OCI-LY3 (cell line): ENCODE results near the gene KLK14.

Experiments
- CTCF ChIP-seq: fragments of 200-600, 300-600 bp; sonication (generic); IDR thresholded peaks from 2 replicates; pipeline ENCODE4 v1.5.1; 2014; ENCODE audit warnings: antibody characterized with exemption, low read length, low read depth
- EZH2phosphoT487 ChIP-seq: fragments of 200-600 bp; shearing (Covaris generic); IDR thresholded peaks from 2 replicates; pipeline ENCODE4 v1.6.1; 2018; ENCODE audit warnings: antibody characterized with exemption, mixed run types, low read depth

GRCh38 chr19:51093101-51093500 is 10.4 kb upstream of the KLK14 start:
- no peak for TF ChIP-seq CTCF
- no peak for TF ChIP-seq EZH2phosphoT487
